ENCODE measurements around the gene PFDN2. TPM values are rescaled to one million over a fixed set of nuclear protein-coding genes. Genes with fewer than 3 reads are reported as not detected.

Gene PFDN2
- total RNA-seq, 1 donor from 2014 or later, result 16.3 TPM

- TF ChIP-seq, protein P1, sequence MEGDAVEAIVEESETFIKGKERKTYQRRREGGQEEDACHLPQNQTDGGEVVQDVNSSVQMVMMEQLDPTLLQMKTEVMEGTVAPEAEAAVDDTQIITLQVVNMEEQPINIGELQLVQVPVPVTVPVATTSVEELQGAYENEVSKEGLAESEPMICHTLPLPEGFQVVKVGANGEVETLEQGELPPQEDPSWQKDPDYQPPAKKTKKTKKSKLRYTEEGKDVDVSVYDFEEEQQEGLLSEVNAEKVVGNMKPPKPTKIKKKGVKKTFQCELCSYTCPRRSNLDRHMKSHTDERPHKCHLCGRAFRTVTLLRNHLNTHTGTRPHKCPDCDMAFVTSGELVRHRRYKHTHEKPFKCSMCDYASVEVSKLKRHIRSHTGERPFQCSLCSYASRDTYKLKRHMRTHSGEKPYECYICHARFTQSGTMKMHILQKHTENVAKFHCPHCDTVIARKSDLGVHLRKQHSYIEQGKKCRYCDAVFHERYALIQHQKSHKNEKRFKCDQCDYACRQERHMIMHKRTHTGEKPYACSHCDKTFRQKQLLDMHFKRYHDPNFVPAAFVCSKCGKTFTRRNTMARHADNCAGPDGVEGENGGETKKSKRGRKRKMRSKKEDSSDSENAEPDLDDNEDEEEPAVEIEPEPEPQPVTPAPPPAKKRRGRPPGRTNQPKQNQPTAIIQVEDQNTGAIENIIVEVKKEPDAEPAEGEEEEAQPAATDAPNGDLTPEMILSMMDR (IDR thresholded peaks at IDR 0.05), result no peak
- H3K4me3 ChIP-seq, result no peak overlapping the region
Measured at GRCh38 chr1:161096530-161096929, 21.3 kb downstream of the PFDN2 start.

DNA sequence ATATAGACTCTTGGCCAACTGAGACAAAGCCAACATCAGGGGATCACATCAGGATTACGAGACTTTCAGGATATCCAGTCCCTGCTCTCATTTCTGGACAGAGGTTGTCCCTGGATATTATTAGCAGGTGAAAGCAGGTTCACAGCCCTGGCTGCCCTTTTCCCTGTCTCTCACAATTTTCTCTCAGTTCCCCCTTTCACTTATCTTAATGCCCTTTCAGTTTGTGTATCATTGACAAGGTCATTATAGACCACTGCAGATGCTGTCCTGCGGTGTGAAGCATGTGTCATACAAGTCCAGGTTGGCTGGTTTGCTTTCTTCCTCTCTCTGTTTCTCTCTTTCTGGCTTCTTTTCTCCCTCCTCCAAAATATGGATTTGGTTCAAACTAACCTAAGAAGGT, 21.8 kb downstream of the PFDN2 start:
- Histone ChIP-seq H3K4me3 (no peak overlapping the region), H3K36me3 (peaks cover 0 to 4% of the 10 kb centered on the region in 2 donors), H3K27me3 (no peaks in the 10 kb centered on the region), H3K27ac (peak overlapping the region in 1 of 2 donors; percentile 49), H3K9me3 (no peaks in the 10 kb centered on the region), H3K4me1 (peaks cover 0 to 15% of the 10 kb centered on the region in 2 donors)
- intact Hi-C loops (cut with DNase I), result loop anchor here (5.0 to 10.0 kb wide), 3 partner anchors 99 to 371 kb away; no protein-coding TSS in a partner anchor
- no peak for DNase-seq (ENCODE audit: low spot score in 2 of 2)
- TF ChIP-seq, protein P1 (IDR thresholded peaks at IDR 0.05), result no peak

More at GRCh38 chr1:161096530-161096929, 21.3 kb downstream of the PFDN2 start:
- H3K27ac ChIP-seq, result peak overlapping the region in 1 of 2 donors; percentile 49
- no peaks in the 10 kb centered on the region for H3K9me3 ChIP-seq
- peak in 1 of 2 donors; percentile 70 for DNase-seq (ENCODE audit: low spot score in 2 of 2)
- peaks cover 1 to 9% of the 10 kb centered on the region in 2 donors for H3K36me3 ChIP-seq
- intact Hi-C loops (cut with DNase I), result loop anchor here (5.0 to 10.0 kb wide), 3 partner anchors 99 to 372 kb away; no protein-coding TSS in a partner anchor
- H3K4me1 ChIP-seq, result peaks cover 0 to 15% of the 10 kb centered on the region in 2 donors
- H3K27me3 ChIP-seq, result no peaks in the 10 kb centered on the region

DNA sequence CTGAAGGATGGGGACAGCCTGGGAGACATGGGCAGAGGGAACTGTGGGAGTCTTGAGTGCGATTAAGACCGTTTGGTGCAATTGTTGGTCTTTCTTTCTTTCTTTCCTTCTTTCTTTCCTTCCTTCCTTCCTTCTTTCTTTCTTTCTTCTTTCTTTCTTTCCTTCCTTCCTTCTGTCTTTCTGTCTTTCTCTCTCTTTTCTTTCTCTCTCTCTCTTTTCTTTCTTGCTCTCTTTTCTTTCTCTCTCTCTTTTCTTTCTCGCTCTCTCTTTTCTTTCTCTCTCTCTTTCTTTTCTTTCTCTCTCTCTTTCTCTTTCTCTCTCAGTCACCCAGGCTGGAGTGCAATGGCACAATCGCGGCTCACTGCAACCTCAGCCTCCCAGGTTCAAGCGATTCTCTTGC, 22.6 kb downstream of the PFDN2 start:
- TF ChIP-seq, protein P1 (IDR thresholded peaks at IDR 0.05), result no peak
- intact Hi-C loops (cut with DNase I), result loop anchor here (5.0 to 10.0 kb wide), 3 partner anchors 98 to 370 kb away; no protein-coding TSS in a partner anchor
- Histone ChIP-seq H3K4me1 (peaks cover 0 to 15% of the 10 kb centered on the region in 2 donors), H3K27me3 (no peaks in the 10 kb centered on the region), H3K36me3 (no peaks in the 10 kb centered on the region), H3K9me3 (no peaks in the 10 kb centered on the region), H3K27ac (no peak overlapping the region), H3K4me3 (no peak overlapping the region)
- no peak for DNase-seq (ENCODE audit: low spot score in 2 of 2)

GRCh38 chr1:161094481-161094880, 23.4 kb downstream of the PFDN2 start:
- intact Hi-C loops (cut with DNase I), result loop anchor here (10.0 kb wide), 2 partner anchors 260 to 370 kb away; no protein-coding TSS in a partner anchor
- Histone ChIP-seq H3K27ac (no peak overlapping the region), H3K4me1 (peaks cover 0 to 15% of the 10 kb centered on the region in 2 donors), H3K27me3 (no peaks in the 10 kb centered on the region), H3K4me3 (no peak overlapping the region), H3K9me3 (no peaks in the 10 kb centered on the region), H3K36me3 (no peaks in the 10 kb centered on the region)
- DNase-seq (ENCODE audit: low spot score in 2 of 2), result no peak
- TF ChIP-seq, protein P1 (IDR thresholded peaks at IDR 0.05), result no peak

GRCh38 chr1:161092621-161093028, 25.2 kb downstream of the PFDN2 start:
- Histone ChIP-seq H3K4me1 (peaks cover 0 to 5% of the 10 kb centered on the region in 2 donors), H3K27ac (no peak overlapping the region), H3K9me3 (no peaks in the 10 kb centered on the region), H3K27me3 (no peaks in the 10 kb centered on the region), H3K36me3 (no peaks in the 10 kb centered on the region), H3K4me3 (no peak overlapping the region)
- intact Hi-C loops (cut with DNase I), result loop anchor here (10.0 kb wide), 2 partner anchors 258 to 368 kb away; no protein-coding TSS in a partner anchor
- TF ChIP-seq, protein P1 (IDR thresholded peaks at IDR 0.05), result no peak
- no peak for DNase-seq (ENCODE audit: low spot score in 2 of 2)

Data from ascending aorta (tissue), 2 donors.